ENCODE results near the gene PHC1.

GRCh38 chr12:8960176-8960575 is 45.9 kb downstream of the PHC1 start:
- TF ChIP-seq CTCF (IDR thresholded peaks at IDR 0.05): no peak
- no peak for TF ChIP-seq POLR2A (IDR thresholded peaks at IDR 0.05)

Measured in body of pancreas (tissue), 4 donors.